OCI-M2 (cell line): ENCODE measurements around the gene PCDHGC3.

Source experiments
- DNase-seq: peaks from one replicate; lab custom pipeline; 2025; ENCODE audit not compliant: unreplicated experiment; lab: John Stamatoyannopoulos, UW

The PCDHGC3 gene

DNA sequence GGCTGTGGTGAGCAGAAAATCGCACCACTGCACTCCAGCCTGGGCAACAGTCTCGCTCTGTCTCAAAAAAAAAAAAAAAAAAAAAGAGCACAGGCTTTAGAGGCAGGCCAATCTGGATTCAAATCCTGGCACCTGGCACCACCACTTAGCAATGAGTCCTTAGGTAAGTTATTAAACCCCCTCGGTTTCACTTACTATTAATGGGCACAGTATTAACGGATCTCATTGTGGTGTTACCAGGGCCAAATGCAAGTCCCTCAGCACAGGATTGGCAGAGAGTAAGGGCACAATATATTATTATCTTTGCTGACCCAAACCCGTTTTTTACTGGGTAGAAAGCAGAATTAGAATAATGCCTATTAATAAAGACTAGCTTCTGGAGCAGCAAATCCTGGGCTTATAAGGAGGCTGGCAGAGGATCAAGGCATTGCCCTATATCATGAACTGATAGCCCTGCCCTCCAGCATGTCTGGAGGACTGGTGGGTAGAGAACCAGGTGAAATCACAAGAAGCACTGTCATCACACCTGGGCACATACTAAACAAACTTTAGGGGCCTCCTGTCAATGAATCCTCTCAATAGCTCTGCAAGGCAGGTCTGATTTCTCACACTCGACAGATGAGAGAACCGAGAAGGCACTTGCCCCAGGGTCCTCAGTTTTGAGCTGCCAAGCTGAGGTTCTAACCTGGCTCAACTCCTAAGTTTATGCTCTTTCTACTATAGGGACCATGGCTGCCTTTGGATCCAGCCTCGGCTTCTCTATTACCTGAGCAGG is 30.8 kb downstream of the PCDHGC3 start:
- no peak for DNase-seq

DNA sequence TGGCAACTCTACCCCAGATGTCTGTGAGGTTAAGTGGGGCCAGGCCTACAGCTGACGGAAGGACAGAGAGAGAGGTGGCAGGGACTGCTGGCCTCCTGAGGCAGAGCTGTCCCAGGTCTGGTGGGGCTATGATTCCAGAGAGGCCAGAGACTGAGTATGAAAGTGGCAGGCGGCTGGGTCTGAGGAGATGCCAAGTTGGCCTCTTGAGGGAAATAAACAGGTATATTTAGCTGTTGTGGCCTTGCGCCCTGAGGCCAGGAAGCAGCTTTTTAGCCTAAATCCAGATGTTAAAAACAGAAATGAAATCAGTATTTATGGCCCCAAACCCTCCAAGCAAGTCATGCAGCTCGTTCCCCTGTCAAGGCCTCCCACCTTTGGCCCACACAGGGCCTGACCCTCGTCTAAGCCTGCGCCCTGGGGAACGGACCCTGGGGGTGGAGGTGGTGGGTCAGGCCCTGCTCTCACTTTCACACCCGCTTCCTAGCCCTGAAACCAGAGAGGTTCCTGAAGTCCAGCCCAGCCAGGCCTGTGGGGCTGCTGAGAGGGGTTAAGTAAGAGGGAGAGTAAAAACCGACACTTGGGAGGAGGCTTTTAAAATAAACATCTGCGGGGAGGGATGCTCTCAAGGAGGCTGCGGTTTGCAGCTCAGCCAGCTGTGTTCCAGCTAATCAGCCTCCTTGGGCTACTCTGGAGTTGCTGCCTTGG is 31.8 kb downstream of the PCDHGC3 start:
- no peak for DNase-seq

DNA sequence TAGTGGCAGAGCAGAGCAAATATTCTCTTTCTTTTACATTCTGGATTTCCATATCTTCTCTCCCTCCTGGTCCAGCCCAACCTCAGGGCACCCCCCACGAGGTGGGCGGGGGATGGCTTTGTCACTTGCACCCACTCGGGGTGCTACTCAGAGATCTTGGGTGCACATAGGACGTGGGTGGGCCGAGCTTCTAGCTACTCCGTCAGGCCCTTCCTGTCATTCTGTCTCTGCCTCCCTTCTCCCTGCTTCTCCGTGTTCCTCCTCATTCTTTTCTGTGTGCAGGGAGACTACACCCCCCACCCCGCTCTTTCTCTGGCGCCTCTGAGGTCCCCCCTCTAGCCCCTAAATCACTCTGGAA is 32.7 kb downstream of the PCDHGC3 start:
- DNase-seq = no peak

DNA sequence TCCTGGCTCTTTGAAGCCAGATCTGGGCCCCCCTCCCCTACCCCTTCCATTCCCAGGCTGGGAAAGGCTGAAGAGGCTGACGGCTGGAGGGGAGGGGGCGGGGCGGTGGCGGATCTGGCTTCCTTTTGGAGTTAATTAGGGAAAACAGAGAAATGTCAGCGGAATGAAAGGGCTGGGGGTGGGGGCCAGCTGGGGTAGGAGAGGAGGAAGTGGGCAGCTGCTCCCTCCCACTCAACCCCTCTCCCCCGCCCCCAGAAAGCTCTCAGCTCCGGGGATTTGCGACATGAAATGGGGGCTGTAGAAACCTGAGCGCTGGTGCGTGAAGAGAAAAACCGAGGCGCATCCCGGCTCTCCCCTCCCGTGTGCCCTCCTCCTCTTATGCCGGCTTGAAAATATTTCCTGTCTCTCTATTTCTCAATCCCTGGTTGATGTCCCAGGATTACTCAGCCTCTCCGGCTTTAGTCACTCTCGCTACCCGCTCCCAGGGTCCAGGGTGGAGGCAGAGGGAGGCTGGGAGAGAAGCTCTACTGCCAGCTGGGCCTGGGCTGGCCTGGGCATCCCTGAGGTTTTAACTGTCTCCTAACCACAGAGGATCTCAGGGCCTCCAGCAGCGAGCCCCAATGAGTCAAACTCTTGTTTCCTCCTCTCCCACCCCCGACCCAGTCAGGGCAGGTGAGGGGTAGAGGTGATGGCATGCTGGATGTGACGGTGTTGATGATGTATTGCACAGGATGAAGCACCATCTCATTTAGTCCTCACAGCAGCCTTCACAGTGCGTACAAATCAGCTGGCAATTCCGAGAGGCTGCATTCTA is 33.2 kb downstream of the PCDHGC3 start:
- no peak for DNase-seq

DNA sequence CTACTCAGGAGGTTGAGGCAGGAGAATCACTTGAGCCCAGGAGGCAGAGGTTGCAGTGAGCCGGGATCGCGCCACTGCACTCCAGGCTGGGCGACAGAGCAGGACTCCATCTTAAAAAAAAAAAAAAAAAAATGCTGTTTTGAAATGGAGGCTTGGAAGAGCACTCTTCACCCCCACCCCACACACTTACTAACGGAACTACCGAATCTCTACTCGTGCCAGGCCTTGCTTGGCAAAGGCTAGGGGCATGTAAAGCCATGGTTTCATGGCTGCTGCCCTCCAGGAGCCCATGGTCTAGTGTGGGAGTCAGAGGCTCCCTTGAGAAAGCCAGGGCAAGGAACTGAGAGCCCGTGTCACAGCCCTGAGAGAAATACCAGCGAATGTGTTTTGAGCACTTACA is 34.4 kb downstream of the PCDHGC3 start:
- DNase-seq = no peak

DNA sequence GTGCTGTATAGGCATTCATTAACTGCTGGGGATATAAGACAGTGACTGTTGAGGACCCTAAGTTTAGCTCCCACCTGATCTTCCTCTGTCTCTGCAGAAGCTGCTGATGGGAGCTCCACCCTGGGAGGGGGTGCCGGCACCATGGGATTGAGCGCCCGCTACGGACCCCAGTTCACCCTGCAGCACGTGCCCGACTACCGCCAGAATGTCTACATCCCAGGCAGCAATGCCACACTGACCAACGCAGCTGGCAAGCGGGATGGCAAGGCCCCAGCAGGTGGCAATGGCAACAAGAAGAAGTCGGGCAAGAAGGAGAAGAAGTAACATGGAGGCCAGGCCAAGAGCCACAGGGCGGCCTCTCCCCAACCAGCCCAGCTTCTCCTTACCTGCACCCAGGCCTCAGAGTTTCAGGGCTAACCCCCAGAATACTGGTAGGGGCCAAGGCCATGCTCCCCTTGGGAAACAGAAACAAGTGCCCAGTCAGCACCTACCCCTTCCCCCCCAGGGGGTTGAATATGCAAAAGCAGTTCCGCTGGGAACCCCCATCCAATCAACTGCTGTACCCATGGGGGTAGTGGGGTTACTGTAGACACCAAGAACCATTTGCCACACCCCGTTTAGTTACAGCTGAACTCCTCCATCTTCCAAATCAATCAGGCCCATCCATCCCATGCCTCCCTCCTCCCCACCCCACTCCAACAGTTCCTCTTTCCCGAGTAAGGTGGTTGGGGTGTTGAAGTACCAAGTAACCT is 35.3 kb downstream of the PCDHGC3 start:
- DNase-seq = no peak

DNA sequence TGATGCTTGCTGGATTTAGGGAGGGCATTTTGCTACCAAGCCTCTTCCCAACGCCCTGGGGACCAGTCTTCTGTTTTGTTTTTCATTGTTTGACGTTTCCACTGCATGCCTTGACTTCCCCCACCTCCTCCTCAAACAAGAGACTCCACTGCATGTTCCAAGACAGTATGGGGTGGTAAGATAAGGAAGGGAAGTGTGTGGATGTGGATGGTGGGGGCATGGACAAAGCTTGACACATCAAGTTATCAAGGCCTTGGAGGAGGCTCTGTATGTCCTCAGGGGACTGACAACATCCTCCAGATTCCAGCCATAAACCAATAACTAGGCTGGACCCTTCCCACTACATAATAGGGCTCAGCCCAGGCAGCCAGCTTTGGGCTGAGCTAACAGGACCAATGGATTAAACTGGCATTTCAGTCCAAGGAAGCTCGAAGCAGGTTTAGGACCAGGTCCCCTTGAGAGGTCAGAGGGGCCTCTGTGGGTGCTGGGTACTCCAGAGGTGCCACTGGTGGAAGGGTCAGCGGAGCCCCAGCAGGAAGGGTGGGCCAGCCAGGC is 36.1 kb downstream of the PCDHGC3 start:
- DNase-seq = peak; percentile 26

DNA sequence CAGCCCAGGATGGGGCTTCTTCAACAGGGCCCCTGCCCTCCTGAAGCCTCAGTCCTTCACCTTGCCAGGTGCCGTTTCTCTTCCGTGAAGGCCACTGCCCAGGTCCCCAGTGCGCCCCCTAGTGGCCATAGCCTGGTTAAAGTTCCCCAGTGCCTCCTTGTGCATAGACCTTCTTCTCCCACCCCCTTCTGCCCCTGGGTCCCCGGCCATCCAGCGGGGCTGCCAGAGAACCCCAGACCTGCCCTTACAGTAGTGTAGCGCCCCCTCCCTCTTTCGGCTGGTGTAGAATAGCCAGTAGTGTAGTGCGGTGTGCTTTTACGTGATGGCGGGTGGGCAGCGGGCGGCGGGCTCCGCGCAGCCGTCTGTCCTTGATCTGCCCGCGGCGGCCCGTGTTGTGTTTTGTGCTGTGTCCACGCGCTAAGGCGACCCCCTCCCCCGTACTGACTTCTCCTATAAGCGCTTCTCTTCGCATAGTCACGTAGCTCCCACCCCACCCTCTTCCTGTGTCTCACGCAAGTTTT is 36.7 kb downstream of the PCDHGC3 start:
- DNase-seq = no peak

DNA sequence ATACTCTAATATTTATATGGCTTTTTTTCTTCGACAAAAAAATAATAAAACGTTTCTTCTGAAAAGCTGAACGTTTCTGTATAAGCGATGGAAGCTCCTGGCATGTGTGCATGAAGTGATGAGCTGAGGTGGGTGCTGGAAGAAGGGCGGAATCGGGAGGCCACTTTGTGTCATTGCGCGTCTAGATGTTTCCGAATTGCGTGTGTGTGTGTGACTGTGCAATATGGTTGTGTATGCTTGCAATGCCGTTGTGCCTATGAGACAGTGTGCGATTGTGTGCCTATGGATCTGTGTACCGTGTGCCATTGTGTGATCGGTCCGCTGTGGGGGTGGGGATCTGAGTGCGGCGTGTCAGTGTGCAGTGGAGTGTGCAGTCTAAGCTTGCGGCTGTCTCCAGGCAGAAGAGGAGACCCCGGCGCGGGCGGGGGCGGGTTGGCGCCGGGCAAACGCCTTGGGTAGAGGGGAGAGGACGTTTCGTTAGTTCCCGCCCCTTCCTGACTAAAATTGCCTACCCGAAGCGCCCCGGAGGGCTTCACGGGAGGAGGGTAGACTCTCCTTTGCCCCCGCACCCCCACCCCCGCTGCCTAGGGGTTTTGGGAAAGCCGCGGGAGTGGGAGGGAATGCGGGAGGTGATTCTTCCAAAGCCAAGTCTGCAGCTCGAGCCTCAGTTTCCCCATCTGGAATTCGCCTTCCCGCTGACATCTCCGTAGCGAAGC is 37.3 kb downstream of the PCDHGC3 start:
- no peak for DNase-seq

DNA sequence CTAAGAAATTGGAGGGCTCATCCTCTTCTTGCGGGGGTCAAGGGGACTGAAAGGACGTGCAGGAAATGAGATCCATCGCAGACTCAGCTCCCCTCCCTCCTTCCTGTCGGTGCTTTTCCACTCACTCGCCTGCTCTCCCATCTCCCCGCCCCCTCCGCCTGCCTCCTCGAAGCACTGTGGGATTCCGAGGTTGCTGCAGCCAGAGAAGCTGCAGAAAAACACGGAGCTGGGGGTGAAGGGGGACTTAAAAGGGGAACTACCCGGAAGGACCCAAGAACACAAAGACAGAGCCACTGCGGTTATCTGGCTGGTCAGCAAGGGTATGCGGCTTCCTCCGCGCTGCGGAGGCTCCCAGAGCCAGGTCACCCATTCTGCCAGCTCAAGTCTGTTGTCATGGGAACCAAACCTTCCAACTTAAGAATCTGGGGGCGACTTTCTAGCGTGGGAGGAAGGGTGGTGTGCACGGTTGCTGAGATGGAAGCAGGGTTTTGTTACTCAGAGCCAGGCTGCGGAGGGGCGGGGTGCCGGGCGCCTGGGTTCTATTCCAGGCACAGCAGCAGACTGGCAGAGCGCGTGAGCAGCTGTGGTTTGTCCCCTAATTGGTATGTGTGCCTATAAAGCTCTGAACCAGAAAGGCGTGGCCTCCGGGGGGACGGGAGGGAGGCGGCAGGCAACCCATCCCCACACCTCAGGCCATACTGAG is 38.0 kb downstream of the PCDHGC3 start:
- no peak for DNase-seq

DNA sequence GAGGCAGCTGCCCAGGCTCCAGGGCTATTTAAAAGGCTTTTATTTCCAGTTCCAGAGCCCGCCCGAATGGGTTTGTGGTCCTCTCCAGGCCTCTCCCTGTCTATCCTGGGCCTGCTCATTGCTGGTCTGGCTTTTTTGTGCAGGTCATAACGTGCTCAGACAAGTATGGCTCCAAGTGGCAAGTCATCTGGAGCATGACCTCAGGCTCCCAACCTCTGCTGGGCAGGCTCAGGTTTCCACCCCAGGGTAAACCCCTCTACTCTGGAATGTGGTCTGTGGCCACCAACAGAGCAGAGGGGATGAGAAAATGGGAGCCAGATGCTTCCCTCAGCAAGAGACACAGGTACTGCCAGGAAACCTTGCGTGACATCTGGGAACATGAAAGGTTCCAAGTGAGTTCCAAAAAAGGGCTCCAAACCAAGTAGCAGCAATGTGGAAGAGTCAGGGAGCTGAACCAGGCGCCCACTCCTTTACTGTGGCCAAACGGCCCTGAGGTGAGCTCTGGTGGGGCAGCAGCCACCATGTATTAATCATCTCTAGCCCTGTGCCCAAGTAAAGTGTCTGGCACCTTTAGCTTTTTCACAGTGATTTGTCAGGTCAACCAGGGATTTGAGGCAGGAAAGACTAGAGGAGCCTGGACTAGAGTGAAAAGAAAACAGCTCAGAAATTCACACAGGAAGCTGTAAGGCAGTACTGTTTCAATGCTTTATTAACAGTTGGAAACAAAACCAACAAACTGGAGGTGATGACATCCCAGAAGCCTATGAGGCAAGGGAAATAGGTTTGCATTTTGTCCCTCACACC is 38.8 kb downstream of the PCDHGC3 start:
- no peak for DNase-seq

DNA sequence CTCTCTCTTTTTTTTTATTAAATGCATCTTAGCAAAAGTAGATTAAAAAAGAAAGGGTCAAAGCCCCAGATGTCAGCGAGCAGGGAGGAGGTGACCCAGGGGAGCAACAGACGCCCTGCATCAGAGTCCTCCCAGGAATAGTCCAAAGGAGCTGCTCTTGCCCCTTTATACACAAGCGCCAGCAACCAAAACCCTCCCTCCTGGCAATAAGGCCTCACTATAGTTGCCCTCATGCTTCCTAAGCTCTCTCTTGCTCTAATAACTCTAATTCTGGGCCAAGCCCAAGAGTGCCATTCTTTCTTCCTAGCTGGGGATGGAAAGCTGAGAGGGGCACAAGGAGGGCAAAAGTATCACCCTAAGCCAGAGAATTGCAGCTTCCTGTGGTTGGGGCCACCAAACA is 39.4 kb downstream of the PCDHGC3 start:
- DNase-seq = no peak

DNA sequence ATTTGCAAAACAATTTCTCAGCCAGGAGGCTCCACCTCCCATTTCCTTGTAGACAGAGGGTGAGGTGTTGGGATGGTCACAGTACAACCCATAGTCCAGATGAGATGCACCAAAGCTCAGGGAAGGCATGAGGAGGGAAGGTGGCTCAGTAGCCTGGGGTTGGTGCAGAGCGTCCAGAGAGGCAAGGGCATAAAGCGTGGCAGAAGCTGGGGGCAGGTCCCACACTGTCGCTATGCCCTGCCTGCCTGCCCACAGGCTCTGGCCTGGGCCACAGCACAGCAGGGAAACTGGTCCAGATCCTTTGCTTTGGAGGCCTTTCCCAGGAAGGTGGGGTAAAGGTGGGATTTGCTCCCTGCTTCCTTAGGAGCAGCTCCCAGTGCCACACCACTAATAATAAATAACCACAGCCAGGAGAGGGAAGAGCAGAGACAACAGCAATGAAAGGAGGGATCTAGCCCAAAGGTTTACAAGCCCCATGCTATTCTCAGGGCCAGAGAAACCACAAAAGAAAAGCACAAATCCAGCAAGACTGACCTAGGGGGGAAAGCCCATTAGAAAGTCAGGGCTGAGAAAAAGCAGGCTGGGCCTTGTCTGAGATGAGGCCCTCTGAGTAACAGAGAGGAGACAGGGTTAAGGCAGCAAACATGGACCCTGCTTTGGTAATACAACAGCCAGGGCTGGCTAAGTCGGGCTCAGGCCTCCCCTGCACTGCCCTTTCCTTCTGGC is 40.3 kb downstream of the PCDHGC3 start:
- DNase-seq = no peak

DNA sequence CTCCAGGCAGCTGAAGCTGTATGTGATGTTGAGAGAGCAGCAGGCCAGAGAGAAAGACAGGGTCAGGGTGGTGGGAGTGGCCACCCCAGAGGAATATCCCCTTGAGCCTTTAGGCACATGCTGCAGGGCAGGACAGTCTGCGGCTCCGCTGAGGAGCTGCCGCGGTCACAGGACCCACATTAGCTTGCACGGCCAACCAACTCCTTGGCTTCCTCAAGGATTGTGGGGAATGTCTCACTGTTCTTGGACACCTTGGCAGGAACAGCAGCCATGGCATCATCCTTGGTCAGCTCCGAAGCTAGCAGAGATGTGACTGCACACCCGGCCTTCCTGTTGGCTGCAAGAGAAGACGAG is 40.9 kb downstream of the PCDHGC3 start:
- DNase-seq = no peak

DNA sequence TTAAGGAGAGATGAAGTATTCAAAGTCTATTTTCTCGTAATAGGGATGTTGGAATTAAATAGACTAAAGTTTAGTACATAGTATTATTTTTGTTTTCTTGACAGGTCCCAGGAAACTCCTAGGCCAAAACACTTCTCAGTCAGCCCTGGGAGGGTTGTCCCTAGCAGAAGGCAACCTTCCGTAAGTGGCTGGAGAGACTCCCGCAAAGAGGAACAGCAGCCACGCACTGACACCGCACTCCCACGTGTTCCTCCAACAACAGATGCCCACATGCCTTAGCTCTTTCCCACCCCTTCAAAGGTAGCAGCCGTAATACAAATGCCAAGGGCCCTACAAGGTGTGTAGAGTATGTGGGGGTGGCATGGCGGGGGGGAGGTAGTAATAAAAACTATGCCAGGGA is 41.5 kb downstream of the PCDHGC3 start:
- no peak for DNase-seq

DNA sequence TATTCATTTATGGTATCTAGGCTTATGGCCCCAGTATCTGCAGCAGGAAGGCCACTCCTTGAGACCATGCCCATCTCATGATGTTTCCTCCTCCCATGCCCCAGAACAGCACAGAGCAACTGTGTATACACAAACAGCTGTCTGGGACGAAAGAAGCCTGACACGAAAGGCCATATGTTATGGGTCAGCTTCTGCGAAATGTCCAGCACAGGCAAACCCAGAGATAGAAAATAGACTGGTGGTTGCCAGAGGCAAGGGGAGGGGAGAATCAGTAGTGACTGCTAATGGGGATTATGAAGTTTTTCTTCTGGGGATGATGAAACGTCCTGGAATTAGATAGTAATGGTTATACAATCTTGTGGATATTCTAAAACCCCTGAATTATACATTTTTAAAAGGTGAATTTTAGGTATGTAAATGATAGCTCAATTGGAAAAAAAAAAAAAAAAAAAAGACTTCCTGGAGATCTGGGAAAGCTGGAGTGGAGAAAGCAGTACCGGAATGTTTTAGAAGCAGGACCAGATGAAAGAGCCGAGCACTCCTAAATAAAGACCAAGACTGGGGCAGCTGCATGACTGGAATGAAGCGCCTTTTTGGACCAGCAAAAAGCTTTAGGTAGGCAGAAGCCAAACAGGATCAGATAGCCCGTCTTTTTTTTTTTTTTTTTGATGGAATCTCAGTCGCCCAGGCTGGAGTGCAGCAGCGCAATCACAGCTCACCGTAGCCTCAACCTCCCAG is 42.3 kb downstream of the PCDHGC3 start:
- DNase-seq = no peak

DNA sequence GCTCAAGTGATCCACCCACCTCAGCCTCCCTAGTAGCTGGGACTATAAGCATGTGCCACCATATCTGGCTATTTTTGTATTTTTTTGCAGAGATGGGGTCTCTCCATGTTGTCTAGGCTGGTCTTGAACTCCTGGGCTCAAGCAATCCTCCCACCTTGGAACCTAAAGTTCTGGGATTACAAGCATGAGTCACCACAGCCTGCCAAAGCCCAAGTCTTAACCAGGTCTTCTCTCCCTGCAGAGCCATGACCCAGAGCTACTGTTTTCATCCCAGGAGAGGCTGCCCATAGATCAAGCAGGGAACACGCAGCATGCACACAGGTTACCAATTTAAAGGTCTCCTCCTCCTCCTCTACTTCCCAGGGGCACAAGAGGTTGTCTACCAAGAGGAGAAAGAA is 42.9 kb downstream of the PCDHGC3 start:
- no peak for DNase-seq
